ENCODE measurements around the gene SMG6. TPM values are rescaled to one million over a fixed set of nuclear protein-coding genes. Genes with fewer than 3 reads are reported as not detected.

Gene SMG6
- total and polyA plus RNA-seq, 2 of the 13 experiments (the other 11 are each of a cell fraction or from before 2014, with no cell fraction given), result 4.6 to 14.6 TPM

DNA sequence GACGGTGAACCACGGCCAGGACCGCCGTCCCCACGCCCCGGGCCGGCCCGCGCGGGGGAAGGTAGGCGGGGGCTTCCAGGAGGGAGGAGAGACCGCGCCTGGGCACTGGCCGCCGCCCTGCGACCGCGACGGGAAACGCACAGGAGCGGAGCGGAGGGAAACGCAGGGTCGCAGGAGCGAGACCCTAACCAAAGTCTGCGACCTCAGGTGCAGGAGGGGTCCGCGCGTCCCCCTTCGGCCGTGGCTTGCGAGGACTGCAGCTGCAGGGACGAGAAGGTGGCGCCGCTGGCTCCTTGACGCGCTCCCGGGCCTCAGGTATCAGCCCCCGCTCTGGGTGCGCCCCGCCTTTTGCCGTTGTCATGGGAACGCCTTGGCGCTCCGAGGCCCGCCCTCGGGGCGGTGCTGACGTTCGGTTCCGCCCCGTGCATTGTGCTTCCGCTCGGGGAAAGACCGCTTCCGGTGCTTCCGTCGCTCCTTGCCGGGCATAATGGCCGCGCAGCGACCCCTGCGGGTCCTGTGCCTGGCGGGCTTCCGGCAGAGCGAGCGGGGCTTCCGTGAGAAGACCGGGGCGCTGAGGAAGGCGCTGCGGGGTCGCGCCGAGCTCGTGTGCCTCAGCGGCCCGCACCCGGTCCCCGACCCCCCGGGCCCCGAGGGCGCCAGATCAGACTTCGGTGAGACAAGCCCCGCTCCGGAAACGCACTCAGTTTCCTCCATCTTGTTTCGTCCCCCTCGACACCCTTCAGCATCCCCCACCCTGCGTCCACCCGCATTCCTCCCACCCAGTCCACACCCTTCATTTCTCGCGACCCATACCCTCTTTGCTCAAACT lies 261.8 kb downstream of the SMG6 start, which contains the start of gene OVCA2 (continued):
- TF ChIP-seq, protein P1, sequence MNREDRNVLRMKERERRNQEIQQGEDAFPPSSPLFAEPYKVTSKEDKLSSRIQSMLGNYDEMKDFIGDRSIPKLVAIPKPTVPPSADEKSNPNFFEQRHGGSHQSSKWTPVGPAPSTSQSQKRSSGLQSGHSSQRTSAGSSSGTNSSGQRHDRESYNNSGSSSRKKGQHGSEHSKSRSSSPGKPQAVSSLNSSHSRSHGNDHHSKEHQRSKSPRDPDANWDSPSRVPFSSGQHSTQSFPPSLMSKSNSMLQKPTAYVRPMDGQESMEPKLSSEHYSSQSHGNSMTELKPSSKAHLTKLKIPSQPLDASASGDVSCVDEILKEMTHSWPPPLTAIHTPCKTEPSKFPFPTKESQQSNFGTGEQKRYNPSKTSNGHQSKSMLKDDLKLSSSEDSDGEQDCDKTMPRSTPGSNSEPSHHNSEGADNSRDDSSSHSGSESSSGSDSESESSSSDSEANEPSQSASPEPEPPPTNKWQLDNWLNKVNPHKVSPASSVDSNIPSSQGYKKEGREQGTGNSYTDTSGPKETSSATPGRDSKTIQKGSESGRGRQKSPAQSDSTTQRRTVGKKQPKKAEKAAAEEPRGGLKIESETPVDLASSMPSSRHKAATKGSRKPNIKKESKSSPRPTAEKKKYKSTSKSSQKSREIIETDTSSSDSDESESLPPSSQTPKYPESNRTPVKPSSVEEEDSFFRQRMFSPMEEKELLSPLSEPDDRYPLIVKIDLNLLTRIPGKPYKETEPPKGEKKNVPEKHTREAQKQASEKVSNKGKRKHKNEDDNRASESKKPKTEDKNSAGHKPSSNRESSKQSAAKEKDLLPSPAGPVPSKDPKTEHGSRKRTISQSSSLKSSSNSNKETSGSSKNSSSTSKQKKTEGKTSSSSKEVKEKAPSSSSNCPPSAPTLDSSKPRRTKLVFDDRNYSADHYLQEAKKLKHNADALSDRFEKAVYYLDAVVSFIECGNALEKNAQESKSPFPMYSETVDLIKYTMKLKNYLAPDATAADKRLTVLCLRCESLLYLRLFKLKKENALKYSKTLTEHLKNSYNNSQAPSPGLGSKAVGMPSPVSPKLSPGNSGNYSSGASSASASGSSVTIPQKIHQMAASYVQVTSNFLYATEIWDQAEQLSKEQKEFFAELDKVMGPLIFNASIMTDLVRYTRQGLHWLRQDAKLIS (CRISPR knock-in tag; IDR thresholded peaks at IDR 0.05), result no peak
- TF ChIP-seq, protein P2, sequence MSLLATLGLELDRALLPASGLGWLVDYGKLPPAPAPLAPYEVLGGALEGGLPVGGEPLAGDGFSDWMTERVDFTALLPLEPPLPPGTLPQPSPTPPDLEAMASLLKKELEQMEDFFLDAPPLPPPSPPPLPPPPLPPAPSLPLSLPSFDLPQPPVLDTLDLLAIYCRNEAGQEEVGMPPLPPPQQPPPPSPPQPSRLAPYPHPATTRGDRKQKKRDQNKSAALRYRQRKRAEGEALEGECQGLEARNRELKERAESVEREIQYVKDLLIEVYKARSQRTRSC (CRISPR knock-in tag; IDR thresholded peaks at IDR 0.05; ENCODE audit: low read depth), result no peak
- TF ChIP-seq ZNF343 (CRISPR knock-in tag; IDR thresholded peaks at IDR 0.05), result 0 out of 2 replicates have a peak, but pooled peaks have one; percentile 40
- no peak for TF ChIP-seq WIZ (CRISPR knock-in tag; IDR thresholded peaks at IDR 0.05)
- TF ChIP-seq GATAD2A (CRISPR knock-in tag; IDR thresholded peaks at IDR 0.05), result no peak
- TF ChIP-seq ZNF335 (CRISPR knock-in tag; IDR thresholded peaks at IDR 0.05), result no peak
- TF ChIP-seq MED1 (CRISPR knock-in tag; IDR thresholded peaks at IDR 0.05), result peak; percentile 58
- no peak for TF ChIP-seq HNRNPH1 (optimal IDR thresholded peaks at IDR 0.05; ENCODE audit: low read depth, low read length)
- TF ChIP-seq TOE1 (CRISPR knock-in tag; IDR thresholded peaks at IDR 0.05), result peak; percentile 68; the same call in 1 of the 2 replicates
- TF ChIP-seq, protein P3, sequence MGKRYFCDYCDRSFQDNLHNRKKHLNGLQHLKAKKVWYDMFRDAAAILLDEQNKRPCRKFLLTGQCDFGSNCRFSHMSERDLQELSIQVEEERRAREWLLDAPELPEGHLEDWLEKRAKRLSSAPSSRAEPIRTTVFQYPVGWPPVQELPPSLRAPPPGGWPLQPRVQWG (CRISPR knock-in tag; IDR thresholded peaks at IDR 0.05; ENCODE audit: borderline replicate concordance, low read depth), result no peak
- TF ChIP-seq, protein P4, sequence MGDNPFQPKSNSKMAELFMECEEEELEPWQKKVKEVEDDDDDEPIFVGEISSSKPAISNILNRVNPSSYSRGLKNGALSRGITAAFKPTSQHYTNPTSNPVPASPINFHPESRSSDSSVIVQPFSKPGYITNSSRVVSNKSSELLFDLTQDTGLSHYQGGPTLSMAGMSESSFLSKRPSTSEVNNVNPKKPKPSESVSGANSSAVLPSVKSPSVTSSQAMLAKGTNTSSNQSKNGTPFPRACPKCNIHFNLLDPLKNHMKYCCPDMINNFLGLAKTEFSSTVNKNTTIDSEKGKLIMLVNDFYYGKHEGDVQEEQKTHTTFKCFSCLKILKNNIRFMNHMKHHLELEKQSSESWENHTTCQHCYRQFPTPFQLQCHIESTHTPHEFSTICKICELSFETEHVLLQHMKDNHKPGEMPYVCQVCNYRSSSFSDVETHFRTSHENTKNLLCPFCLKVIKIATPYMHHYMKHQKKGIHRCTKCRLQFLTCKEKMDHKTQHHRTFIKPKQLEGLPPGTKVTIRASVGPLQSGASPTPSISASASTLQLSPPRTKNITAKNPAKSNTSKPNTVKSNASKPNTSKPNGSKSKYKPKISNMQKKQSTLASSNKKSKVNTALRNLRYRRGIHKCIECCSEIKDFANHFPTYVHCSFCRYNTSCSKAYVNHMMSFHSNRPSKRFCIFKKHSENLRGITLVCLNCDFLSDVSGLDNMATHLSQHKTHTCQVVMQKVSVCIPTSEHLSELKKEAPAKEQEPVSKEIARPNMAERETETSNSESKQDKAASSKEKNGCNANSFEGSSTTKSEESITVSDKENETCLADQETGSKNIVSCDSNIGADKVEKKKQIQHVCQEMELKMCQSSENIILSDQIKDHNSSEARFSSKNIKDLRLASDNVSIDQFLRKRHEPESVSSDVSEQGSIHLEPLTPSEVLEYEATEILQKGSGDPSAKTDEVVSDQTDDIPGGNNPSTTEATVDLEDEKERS (CRISPR knock-in tag; IDR thresholded peaks at IDR 0.05), result no peak
- no peak for TF ChIP-seq NR2F2 (IDR thresholded peaks at IDR 0.05; ENCODE audit: borderline replicate concordance, low read depth)
- TF ChIP-seq HDAC2 (CRISPR knock-in tag; IDR thresholded peaks at IDR 0.05), result peak; percentile 50; the same call in 1 of the 2 replicates
- peak; percentile 46; the same call in 1 of the 2 replicates for TF ChIP-seq RXRB (CRISPR knock-in tag; IDR thresholded peaks at IDR 0.05; ENCODE audit: borderline replicate concordance)
- TF ChIP-seq SCMH1 (CRISPR knock-in tag; IDR thresholded peaks at IDR 0.05; ENCODE audit: borderline replicate concordance), result no peak
- TF ChIP-seq HOXA9 (CRISPR knock-in tag; IDR thresholded peaks at IDR 0.05; ENCODE audit: borderline replicate concordance), result peak; percentile 57; the same call in 1 of the 2 replicates
- no peak for TF ChIP-seq ZNF292 (CRISPR knock-in tag; IDR thresholded peaks at IDR 0.05; ENCODE audit: borderline replicate concordance, low read depth)
- TF ChIP-seq ETV5 (CRISPR knock-in tag; IDR thresholded peaks at IDR 0.05; ENCODE audit: borderline replicate concordance), result peak; percentile 94
- TF ChIP-seq NFYC (CRISPR knock-in tag; IDR thresholded peaks at IDR 0.05), result no peak
- peak; percentile 59; the same call in 1 of the 2 replicates for TF ChIP-seq ZNF616 (CRISPR knock-in tag; IDR thresholded peaks at IDR 0.05; ENCODE audit: low read depth)
- TF ChIP-seq ZNF446 (CRISPR knock-in tag; IDR thresholded peaks at IDR 0.05), result no peak

Measured in HepG2 (cell line).